ENCODE measurements around the gene TNIK. TPM values are rescaled to one million over a fixed set of nuclear protein-coding genes. Genes with fewer than 3 reads are reported as not detected.

Gene TNIK
- polyA plus RNA-seq, 1 donor = 32.3 TPM

DNA sequence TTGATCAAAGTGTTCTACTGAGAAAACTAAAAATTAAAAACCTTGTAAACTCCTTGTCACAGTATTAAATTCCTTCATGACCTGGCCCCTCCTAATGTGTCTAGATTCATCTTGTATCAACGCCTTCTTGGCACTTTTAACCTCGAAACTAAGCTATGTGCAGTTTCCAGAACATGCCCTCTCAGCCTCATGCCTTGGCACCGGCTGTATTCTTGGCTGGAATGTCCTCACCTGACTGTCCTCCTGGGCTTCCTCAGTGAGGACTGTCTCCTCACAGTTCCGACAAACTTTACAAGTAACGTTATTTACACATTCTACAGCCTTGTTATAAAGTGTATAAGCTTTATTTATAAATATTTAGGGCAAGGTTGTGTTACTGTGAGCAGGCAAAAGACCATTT is 237.2 kb downstream of the TNIK start:
- Histone ChIP-seq H3K27ac (ENCODE audit: low read length) (no peak overlapping the region), H3K27me3 (ENCODE audit: control insufficient read depth, insufficient read depth, low read length) (no peaks in the 10 kb centered on the region), H3K4me3 (ENCODE audit: low read length) (no peak overlapping the region), H3K9me3 (ENCODE audit: control insufficient read depth, low read depth, low read length) (no peaks in the 10 kb centered on the region), H3K36me3 (ENCODE audit: control insufficient read depth, insufficient read depth, low read length) (no peaks in the 10 kb centered on the region), H3K4me1 (ENCODE audit: control insufficient read depth, insufficient read depth, low read length) (no peaks in the 10 kb centered on the region)
- DNase-seq = no peak
- 90% methylated on average over 3 of the region's 5 CpGs for WGBS (ENCODE audit: insufficient coverage, low lambda C conversion rate)

DNA sequence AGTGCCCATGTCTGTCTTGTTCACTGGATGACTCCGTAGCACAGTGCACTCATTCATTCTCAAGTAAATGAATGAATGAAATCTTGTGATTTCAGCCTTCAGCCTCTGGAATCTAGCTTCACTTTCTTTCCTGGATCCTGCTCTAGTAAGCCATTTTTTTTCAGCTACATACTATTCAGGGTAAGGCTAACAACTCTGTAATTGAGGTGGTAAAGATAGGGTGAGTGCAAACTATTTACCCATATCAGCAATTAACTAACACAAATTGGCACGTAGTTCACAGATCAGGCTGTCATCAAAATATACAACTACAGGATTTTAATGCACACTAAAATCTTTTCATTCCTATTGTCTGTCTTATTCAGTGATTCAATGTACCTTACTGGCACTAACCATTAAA is 238.6 kb downstream of the TNIK start:
- WGBS (ENCODE audit: insufficient coverage, low lambda C conversion rate) = no CpG with 5 or more reads among the region's 2 CpGs
- DNase-seq = peak; percentile 10 to 32
- Histone ChIP-seq H3K9me3 (ENCODE audit: control insufficient read depth, low read depth, low read length) (no peaks in the 10 kb centered on the region), H3K4me3 (ENCODE audit: low read length) (no peak overlapping the region), H3K27ac (ENCODE audit: low read length) (no peak overlapping the region), H3K27me3 (ENCODE audit: control insufficient read depth, insufficient read depth, low read length) (no peaks in the 10 kb centered on the region), H3K36me3 (ENCODE audit: control insufficient read depth, insufficient read depth, low read length) (no peaks in the 10 kb centered on the region), H3K4me1 (ENCODE audit: control insufficient read depth, insufficient read depth, low read length) (no peaks in the 10 kb centered on the region)

DNA sequence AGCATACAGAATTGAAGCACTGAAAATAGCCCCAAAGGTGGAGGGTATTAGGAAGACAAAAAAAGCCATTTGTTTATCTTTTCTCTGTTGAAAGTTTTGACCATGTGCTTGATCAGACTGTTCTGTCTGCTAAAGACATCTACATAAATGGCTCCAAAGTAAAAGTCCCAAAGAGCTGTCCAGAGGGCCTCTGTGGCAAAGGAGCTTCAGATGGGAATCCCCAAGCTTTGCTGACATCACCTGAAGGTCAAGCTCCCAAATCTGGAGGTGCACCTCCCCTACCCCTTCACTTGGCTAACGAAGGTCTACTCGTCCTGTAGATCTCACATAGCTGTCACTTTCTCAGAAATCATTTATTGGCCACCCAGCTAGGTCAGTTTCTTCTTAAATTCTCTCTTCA is 239.1 kb downstream of the TNIK start:
- no peak overlapping the region for H3K27ac ChIP-seq (ENCODE audit: low read length)
- H3K36me3 ChIP-seq (ENCODE audit: control insufficient read depth, insufficient read depth, low read length) = no peaks in the 10 kb centered on the region
- H3K27me3 ChIP-seq (ENCODE audit: control insufficient read depth, insufficient read depth, low read length) = no peaks in the 10 kb centered on the region
- no peak overlapping the region for H3K4me3 ChIP-seq (ENCODE audit: low read length)
- WGBS (ENCODE audit: insufficient coverage, low lambda C conversion rate) = 100% methylated on average over 2 of the region's 2 CpGs
- no peaks in the 10 kb centered on the region for H3K9me3 ChIP-seq (ENCODE audit: control insufficient read depth, low read depth, low read length)
- DNase-seq = no peak
- no peaks in the 10 kb centered on the region for H3K4me1 ChIP-seq (ENCODE audit: control insufficient read depth, insufficient read depth, low read length)

DNA sequence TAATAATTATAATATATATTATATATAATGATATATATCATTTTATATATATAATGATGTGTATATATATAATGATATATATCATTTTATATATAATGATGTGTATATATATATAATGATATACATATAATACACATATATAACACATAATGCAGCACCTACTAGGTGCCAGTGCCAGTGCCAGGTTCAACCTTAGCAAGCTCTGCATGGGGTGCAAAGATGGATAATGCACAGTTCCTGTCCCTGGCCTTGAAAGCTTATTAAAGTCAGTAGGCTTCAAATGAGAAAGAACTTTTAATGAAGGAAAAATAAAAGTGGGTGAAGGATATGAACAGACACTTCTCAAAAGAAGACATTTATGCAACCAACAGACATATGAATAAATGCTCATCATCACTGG is 240.9 kb downstream of the TNIK start:
- Histone ChIP-seq H3K4me3 (ENCODE audit: low read length) (no peak overlapping the region), H3K27ac (ENCODE audit: low read length) (no peak overlapping the region), H3K9me3 (ENCODE audit: control insufficient read depth, low read depth, low read length) (no peaks in the 10 kb centered on the region), H3K36me3 (ENCODE audit: control insufficient read depth, insufficient read depth, low read length) (no peaks in the 10 kb centered on the region), H3K27me3 (ENCODE audit: control insufficient read depth, insufficient read depth, low read length) (no peaks in the 10 kb centered on the region), H3K4me1 (ENCODE audit: control insufficient read depth, insufficient read depth, low read length) (no peaks in the 10 kb centered on the region)
- no peak for DNase-seq

DNA sequence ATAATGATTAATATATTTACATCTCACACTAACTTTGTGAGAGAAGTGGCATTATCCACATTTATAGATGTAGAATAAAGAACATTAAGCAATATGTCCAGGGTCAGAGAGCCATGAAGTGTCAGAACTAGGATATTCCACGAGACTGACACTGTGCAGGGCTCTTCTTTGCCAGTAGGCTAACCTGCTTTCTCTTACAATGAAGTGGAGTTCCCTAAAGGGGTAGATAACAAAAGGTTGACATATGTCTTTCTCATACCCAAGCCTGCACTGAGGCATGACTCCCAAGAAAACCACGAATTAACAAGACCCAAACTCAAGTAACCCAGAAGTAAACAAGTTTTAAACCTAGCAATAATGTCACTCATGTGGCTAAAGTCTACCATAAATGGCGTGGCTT is 242.1 kb downstream of the TNIK start:
- Histone ChIP-seq H3K9me3 (ENCODE audit: control insufficient read depth, low read depth, low read length) (no peaks in the 10 kb centered on the region), H3K4me3 (ENCODE audit: low read length) (no peak overlapping the region), H3K4me1 (ENCODE audit: control insufficient read depth, insufficient read depth, low read length) (no peaks in the 10 kb centered on the region), H3K36me3 (ENCODE audit: control insufficient read depth, insufficient read depth, low read length) (no peaks in the 10 kb centered on the region), H3K27ac (ENCODE audit: low read length) (no peak overlapping the region), H3K27me3 (ENCODE audit: control insufficient read depth, insufficient read depth, low read length) (no peaks in the 10 kb centered on the region)
- DNase-seq = no peak
- no CpG with 5 or more reads among the region's 3 CpGs for WGBS (ENCODE audit: insufficient coverage, low lambda C conversion rate)

DNA sequence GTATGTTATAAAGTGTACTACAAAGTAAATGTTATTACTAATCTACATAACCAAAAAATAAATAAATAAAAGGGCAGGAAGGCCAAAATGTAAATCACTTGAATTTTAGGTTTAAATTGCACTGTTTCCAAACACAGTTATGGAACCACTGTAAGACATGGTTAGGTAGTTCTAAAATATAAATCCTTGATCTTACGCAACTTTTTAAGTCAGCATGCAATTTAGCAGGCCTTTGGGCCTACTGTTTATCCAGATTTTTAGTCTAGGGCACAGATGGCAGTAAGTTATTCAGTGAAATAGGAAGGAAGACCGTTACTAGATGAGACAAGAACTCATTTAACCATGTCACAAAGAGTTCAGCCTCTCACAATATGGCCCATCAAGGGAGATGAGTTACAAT is 246.3 kb downstream of the TNIK start:
- Histone ChIP-seq H3K4me1 (ENCODE audit: control insufficient read depth, insufficient read depth, low read length) (no peaks in the 10 kb centered on the region), H3K36me3 (ENCODE audit: control insufficient read depth, insufficient read depth, low read length) (peaks cover 4% of the 10 kb centered on the region), H3K27me3 (ENCODE audit: control insufficient read depth, insufficient read depth, low read length) (no peaks in the 10 kb centered on the region), H3K27ac (ENCODE audit: low read length) (no peak overlapping the region), H3K9me3 (ENCODE audit: control insufficient read depth, low read depth, low read length) (no peaks in the 10 kb centered on the region), H3K4me3 (ENCODE audit: low read length) (no peak overlapping the region)
- WGBS (ENCODE audit: insufficient coverage, low lambda C conversion rate) = no CpG with 5 or more reads among the region's 2 CpGs
- DNase-seq = no peak

DNA sequence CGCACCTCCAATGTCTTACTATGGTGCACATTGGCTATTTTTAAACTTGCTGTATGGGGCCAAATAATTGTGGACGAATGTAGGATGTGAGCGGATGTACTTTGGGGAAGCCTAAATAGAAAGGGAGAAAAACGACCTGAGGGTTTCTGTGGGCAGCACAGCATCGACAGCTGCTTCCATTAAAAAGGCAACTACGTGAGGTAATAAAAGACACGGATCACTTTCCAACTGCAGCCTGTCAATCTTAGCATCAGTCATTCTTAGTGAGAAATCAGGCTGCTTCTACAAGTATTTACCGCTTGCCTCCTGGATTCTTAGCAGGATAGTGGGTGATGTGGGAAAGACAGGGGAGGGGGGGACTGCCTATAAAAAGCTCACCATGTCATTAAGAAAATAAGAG is 247.0 kb downstream of the TNIK start:
- no peak for DNase-seq
- H3K27ac ChIP-seq (ENCODE audit: low read length) = no peak overlapping the region
- WGBS (ENCODE audit: insufficient coverage, low lambda C conversion rate) = 90% methylated on average over 3 of the region's 8 CpGs

DNA sequence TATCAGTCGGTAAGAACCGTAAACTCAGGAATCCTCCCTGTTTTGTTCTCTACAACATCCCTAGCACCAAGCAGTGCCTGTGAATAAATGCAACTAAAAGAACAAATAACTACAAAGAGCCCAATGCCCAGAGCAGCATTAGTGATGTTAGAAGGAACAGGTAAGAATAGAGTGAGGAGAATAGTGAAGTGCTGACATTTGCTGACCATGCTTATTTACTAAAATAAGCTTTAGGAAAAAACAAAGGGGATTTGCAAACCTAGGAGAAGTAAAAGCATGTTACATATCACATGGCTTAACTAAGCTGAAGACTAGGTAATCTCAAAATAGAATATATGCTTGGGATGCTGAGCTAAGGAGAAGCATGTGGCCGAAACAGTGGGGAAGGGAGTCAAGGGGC is 247.6 kb downstream of the TNIK start:
- H3K27ac ChIP-seq (ENCODE audit: low read length) = no peak overlapping the region
- WGBS (ENCODE audit: insufficient coverage, low lambda C conversion rate) = 52% methylated on average over 2 of the region's 3 CpGs

More for the DNA sequence above, 247.0 kb downstream of the TNIK start:
- peaks cover 4% of the 10 kb centered on the region for H3K36me3 ChIP-seq (ENCODE audit: control insufficient read depth, insufficient read depth, low read length)
- H3K4me3 ChIP-seq (ENCODE audit: low read length) = no peak overlapping the region
- no peaks in the 10 kb centered on the region for H3K9me3 ChIP-seq (ENCODE audit: control insufficient read depth, low read depth, low read length)
- no peaks in the 10 kb centered on the region for H3K27me3 ChIP-seq (ENCODE audit: control insufficient read depth, insufficient read depth, low read length)
- no peaks in the 10 kb centered on the region for H3K4me1 ChIP-seq (ENCODE audit: control insufficient read depth, insufficient read depth, low read length)

DNA sequence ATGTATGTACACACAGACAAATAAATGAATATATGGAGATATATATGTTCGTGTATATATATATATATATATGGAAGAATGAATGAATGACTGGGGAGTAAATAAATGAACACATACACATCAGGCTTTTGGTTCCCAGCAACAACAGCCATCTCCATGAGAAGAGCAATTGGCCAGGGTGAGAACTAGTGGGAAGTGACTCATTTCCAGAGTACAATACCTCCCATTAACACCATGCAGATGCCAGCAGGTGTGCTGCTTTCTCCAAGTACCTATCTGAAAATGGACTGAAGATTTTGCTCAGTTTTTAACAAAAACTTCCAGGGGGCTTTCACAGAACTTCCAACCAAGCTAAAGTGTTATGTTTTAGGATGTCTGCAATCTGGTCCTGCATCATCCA is 253.9 kb downstream of the TNIK start:
- no peaks in the 10 kb centered on the region for H3K9me3 ChIP-seq (ENCODE audit: control insufficient read depth, low read depth, low read length)
- H3K36me3 ChIP-seq (ENCODE audit: control insufficient read depth, insufficient read depth, low read length) = peaks cover 4% of the 10 kb centered on the region
- H3K27ac ChIP-seq (ENCODE audit: low read length) = no peak overlapping the region
- no peaks in the 10 kb centered on the region for H3K4me1 ChIP-seq (ENCODE audit: control insufficient read depth, insufficient read depth, low read length)
- H3K4me3 ChIP-seq (ENCODE audit: low read length) = no peak overlapping the region
- H3K27me3 ChIP-seq (ENCODE audit: control insufficient read depth, insufficient read depth, low read length) = no peaks in the 10 kb centered on the region
- no CpG with 5 or more reads among the region's 1 CpG for WGBS (ENCODE audit: insufficient coverage, low lambda C conversion rate)
- DNase-seq = no peak

More for the DNA sequence above, 247.6 kb downstream of the TNIK start:
- Histone ChIP-seq H3K36me3 (ENCODE audit: control insufficient read depth, insufficient read depth, low read length) (peaks cover 4% of the 10 kb centered on the region), H3K4me1 (ENCODE audit: control insufficient read depth, insufficient read depth, low read length) (no peaks in the 10 kb centered on the region), H3K4me3 (ENCODE audit: low read length) (no peak overlapping the region), H3K9me3 (ENCODE audit: control insufficient read depth, low read depth, low read length) (no peaks in the 10 kb centered on the region), H3K27me3 (ENCODE audit: control insufficient read depth, insufficient read depth, low read length) (no peaks in the 10 kb centered on the region)
- DNase-seq = no peak

DNA sequence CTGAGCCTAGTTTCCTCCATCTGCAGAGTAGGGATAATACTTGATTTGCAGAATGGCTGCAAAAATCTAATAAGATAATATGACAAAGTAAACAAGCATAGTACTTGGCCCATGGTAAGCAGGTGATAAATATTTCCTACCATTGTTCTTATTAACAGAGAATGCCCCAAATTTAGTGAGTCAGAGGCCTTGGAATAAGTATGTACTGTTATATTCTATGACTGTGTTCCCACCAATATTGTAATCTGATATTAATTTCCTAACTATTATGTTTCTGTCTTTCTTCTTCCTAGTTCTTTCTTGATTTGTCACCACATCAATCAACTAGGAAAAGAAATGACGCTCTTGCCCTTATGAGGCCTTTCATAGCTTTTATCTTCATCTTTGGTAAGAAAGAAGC is 255.3 kb downstream of the TNIK start:
- Histone ChIP-seq H3K27me3 (ENCODE audit: control insufficient read depth, insufficient read depth, low read length) (no peaks in the 10 kb centered on the region), H3K27ac (ENCODE audit: low read length) (no peak overlapping the region), H3K4me3 (ENCODE audit: low read length) (no peak overlapping the region), H3K36me3 (ENCODE audit: control insufficient read depth, insufficient read depth, low read length) (peaks cover 1% of the 10 kb centered on the region), H3K9me3 (ENCODE audit: control insufficient read depth, low read depth, low read length) (no peaks in the 10 kb centered on the region), H3K4me1 (ENCODE audit: control insufficient read depth, insufficient read depth, low read length) (no peaks in the 10 kb centered on the region)
- no CpG with 5 or more reads among the region's 1 CpG for WGBS (ENCODE audit: insufficient coverage, low lambda C conversion rate)
- no peak for DNase-seq

DNA sequence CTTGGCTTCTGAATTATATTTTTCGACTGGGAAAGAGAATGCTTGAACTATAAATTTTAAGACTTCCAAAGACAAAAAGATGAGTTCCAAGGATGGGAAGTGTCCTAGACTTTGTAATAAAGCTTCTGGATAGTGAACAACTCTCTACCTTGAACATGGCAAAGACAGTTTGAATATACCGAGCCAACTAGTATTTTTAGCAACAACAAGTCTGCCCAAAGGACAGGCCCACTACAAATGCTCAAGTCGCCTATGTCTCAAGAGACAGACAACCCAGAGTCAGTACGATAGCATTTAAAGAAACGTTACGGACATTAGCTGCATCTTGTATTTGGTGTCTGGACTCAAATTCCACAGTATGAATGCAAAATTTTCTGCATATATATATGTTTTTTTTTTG is 258.4 kb downstream of the TNIK start:
- WGBS (ENCODE audit: insufficient coverage, low lambda C conversion rate) = 67% methylated on average over 1 of the region's 6 CpGs
- no peaks in the 10 kb centered on the region for H3K4me1 ChIP-seq (ENCODE audit: control insufficient read depth, insufficient read depth, low read length)
- H3K4me3 ChIP-seq (ENCODE audit: low read length) = no peak overlapping the region
- DNase-seq = no peak
- no peaks in the 10 kb centered on the region for H3K36me3 ChIP-seq (ENCODE audit: control insufficient read depth, insufficient read depth, low read length)
- H3K27ac ChIP-seq (ENCODE audit: low read length) = no peak overlapping the region
- H3K9me3 ChIP-seq (ENCODE audit: control insufficient read depth, low read depth, low read length) = no peaks in the 10 kb centered on the region
- no peaks in the 10 kb centered on the region for H3K27me3 ChIP-seq (ENCODE audit: control insufficient read depth, insufficient read depth, low read length)

Measured in large intestine (tissue), 3 donors.